ENCODE results near the gene GGPS1. TPM values are rescaled to one million over a fixed set of nuclear protein-coding genes. Genes with fewer than 3 reads are reported as not detected.

Gene GGPS1
- total RNA-seq, 1 experiment from 2014 or later, result 40.4 TPM

GRCh38 chr1:235391874-235392273, 63.5 kb downstream of the GGPS1 start:
- Histone ChIP-seq H3K4me3 (ENCODE audit: low read depth, low read length) (no peak overlapping the region), H3K9me3 (no peaks in the 10 kb centered on the region; the same call in 1 of the 2 replicates), H3K36me3 (ENCODE audit: control insufficient read depth, insufficient read depth, low read length) (no peaks in the 10 kb centered on the region), H3K4me1 (no peaks in the 10 kb centered on the region), H3K27me3 (replicated peaks; ENCODE audit: control insufficient read depth, insufficient read depth, low read length) (no peaks in the 10 kb centered on the region)
- no peak for TF ChIP-seq CTCF (IDR thresholded peaks at IDR 0.05; ENCODE audit: insufficient read depth in 1 of 2, low read depth in 1 of 2, low read length in 1 of 2, severe bottlenecking in 1 of 2, unreplicated experiment in 1 of 2)
- no TSS peak for BruUV-seq (replicated peaks)
- H3K36me3 Mint-ChIP-seq (ENCODE audit: insufficient read depth, unreplicated experiment), result peaks cover 6% of the 10 kb centered on the region
- H3K27ac Mint-ChIP-seq (ENCODE audit: unreplicated experiment), result no peak overlapping the region
- POLR2A ChIA-PET, result no interaction called here
- intact Hi-C loops (cut with micrococcal nuclease; ENCODE audit: unreplicated experiment), result no loop called here
- no peak for DNase-seq
- no peaks in the 10 kb centered on the region for H3K4me1 Mint-ChIP-seq (ENCODE audit: low read depth, unreplicated experiment)
- no peak overlapping the region for H3K4me3 Mint-ChIP-seq (ENCODE audit: unreplicated experiment)
- no peaks in the 10 kb centered on the region for H3K27me3 Mint-ChIP-seq (ENCODE audit: insufficient read depth, unreplicated experiment)
- peaks cover 9% of the 10 kb centered on the region for H3K9me3 Mint-ChIP-seq (ENCODE audit: unreplicated experiment)
- CTCF ChIA-PET, result interaction anchor here (1.0 kb wide), 1 partner anchor 23 kb away, joined by 5 read pairs; no protein-coding TSS in a partner anchor

Other genes starting within 250 kb of the GGPS1 start
- gene TOMM20, start 199.7 kb upstream of the GGPS1 start, total RNA-seq (2022), result 131 and 137 TPM in 2 replicates
- gene RBM34, start 167.3 kb upstream of the GGPS1 start, total RNA-seq (2022), result 96.5 and 103 TPM in 2 replicates
- gene ARID4B, start 391 bp upstream of the GGPS1 start, total RNA-seq (2022), result 34.2 and 35.9 TPM in 2 replicates
- 38.5 and 40.0 TPM in 2 replicates for gene TBCE, start 38.9 kb downstream of the GGPS1 start, total RNA-seq (2022)
- gene B3GALNT2, start 175.9 kb downstream of the GGPS1 start, total RNA-seq (2022), result 35.5 and 35.9 TPM in 2 replicates

Data from Caco-2 (cell line).